Thyroid gland (tissue), 4 donors: ENCODE measurements around the gene RPS3A. TPM values are rescaled to one million over a fixed set of nuclear protein-coding genes. Genes with fewer than 3 reads are reported as not detected.

Experiments used
- DNase-seq, 2 donors: peaks; one replicate each; pipeline ENCODE4 v3.0.0-alpha.2; 2019
- H3K27ac ChIP-seq, 3 donors: fragments of 200-600 bp; sonication (generic); 1 replicate in 2 of 3; 2 replicates in 1 of 3; pipeline ENCODE4 v1.5.1; 2016 to 2019; ENCODE audit warnings: mild to moderate bottlenecking in 1 of 3, moderate library complexity in 1 of 3
- H3K27me3 ChIP-seq: fragments of 200-600 bp; sonication (generic); one replicate; pipeline ENCODE4 v1.5.1; 2019
- H3K36me3 ChIP-seq, 2 donors: fragments of 200-600 bp; sonication (generic); one replicate each; pipeline ENCODE4 v1.5.1; 2016 to 2019
- H3K4me1 ChIP-seq, 2 donors: fragments of 200-600 bp; sonication (generic); one replicate each; pipeline ENCODE4 v1.5.1; 2017 to 2019
- H3K4me3 ChIP-seq, 3 donors: fragments of 200-600 bp; sonication (generic); replicated peaks in 1 of 3; 1 replicate in 2 of 3; 2 replicates in 1 of 3; pipeline ENCODE4 v1.5.1; 2016; ENCODE audit warnings: mild to moderate bottlenecking in 1 of 3
- H3K9me3 ChIP-seq: fragments of 200-600 bp; sonication (generic); one replicate; pipeline ENCODE4 v1.5.1; 2017
- CTCF ChIP-seq, 6 experiments: fragments of 200-600 bp in 3 of 6; fragments of 450-650 bp in 3 of 6; sonication (generic) in 3 of 6; IDR thresholded peaks; one replicate each; pipeline ENCODE4 v1.5.1; 2016 to 2019; ENCODE audit warnings: antibody characterized with exemption in 6 of 6, mild to moderate bottlenecking in 2 of 6, inconsistent platforms in 1 of 6, moderate library complexity in 1 of 6
- POLR2A ChIP-seq, 2 donors: fragments of 450-650 bp; IDR thresholded peaks; one replicate each; pipeline ENCODE4 v1.6.1; 2017; ENCODE audit warnings: antibody characterized with exemption in 2 of 2, mild to moderate bottlenecking in 2 of 2, moderate library complexity in 1 of 2
- WGBS, 2 donors: methylation state at CpG; one replicate each; pipeline ENCODE4 v1.1.5; 2017; 5-methylcytosine and 5-hydroxymethylcytosine counted together
- intact Hi-C: fragments of 100-400 bp; cut with DNase I; formaldehyde crosslinking; loops from one replicate; pipeline ENCODE4 v1.15.1; 2023
- total RNA-seq, 4 donors: library from RNA; depleted of rRNA; stranded (reverse); fragments of >200 nt; gene quantifications; one replicate each; pipeline ENCODE4 v1.2.3, GENCODE V29; 2016

Gene RPS3A
- total RNA-seq, 4 donors from 2014 or later: 2,907 to 6,038 (median 3,041) TPM

GRCh38 chr4:151093203-151093602 lies 6.2 kb upstream of the RPS3A start:
- Histone ChIP-seq H3K36me3 (no peaks in the 10 kb centered on the region), H3K9me3 (no peaks in the 10 kb centered on the region), H3K4me3 (no peak overlapping the region), H3K4me1 (peaks cover 5 to 12% of the 10 kb centered on the region in 2 donors), H3K27me3 (no peaks in the 10 kb centered on the region), H3K27ac (no peak overlapping the region)
- no peak for TF ChIP-seq CTCF (IDR thresholded peaks at IDR 0.05)
- no peak for TF ChIP-seq POLR2A (IDR thresholded peaks at IDR 0.05)
- 63% methylated on average over 3 of the region's 3 CpGs for WGBS, 2 donors
- intact Hi-C loops: loop anchor here (10.0 kb wide), 1 partner anchor 78 kb away; the partner anchor contains the start of gene LRBA
- DNase-seq: no peak

- no peak overlapping the region for H3K4me3 ChIP-seq
- WGBS, 2 donors: 92 to 93% methylated on average over 2 of the region's 2 CpGs
- peaks cover 11 to 18% of the 10 kb centered on the region in 2 donors for H3K4me1 ChIP-seq
- H3K27me3 ChIP-seq: no peaks in the 10 kb centered on the region
- DNase-seq: no peak
- no peaks in the 10 kb centered on the region for H3K36me3 ChIP-seq
- no peak for TF ChIP-seq POLR2A (IDR thresholded peaks at IDR 0.05)
- no peak for TF ChIP-seq CTCF (IDR thresholded peaks at IDR 0.05)
- intact Hi-C loops: loop anchor here (10.0 kb wide), 1 partner anchor 80 kb away; the partner anchor contains the start of gene LRBA
- H3K27ac ChIP-seq: no peak overlapping the region
- no peaks in the 10 kb centered on the region for H3K9me3 ChIP-seq
Measured at GRCh38 chr4:151094290-151094751, 5.1 kb upstream of the RPS3A start.

- TF ChIP-seq CTCF (IDR thresholded peaks at IDR 0.05) (no peak), POLR2A (IDR thresholded peaks at IDR 0.05) (no peak)
- Histone ChIP-seq H3K27ac (peak overlapping the region in 2 of 3 donors; percentile 28 to 74), H3K4me1 (peaks cover 11 to 18% of the 10 kb centered on the region in 2 donors), H3K4me3 (no peak overlapping the region), H3K9me3 (no peaks in the 10 kb centered on the region), H3K36me3 (no peaks in the 10 kb centered on the region), H3K27me3 (no peaks in the 10 kb centered on the region)
- DNase-seq: no peak
- 93 to 94% methylated on average over 3 of the region's 3 CpGs for WGBS, 2 donors
- intact Hi-C loops: loop anchor here (10.0 kb wide), 1 partner anchor 80 kb away; the partner anchor contains the start of gene LRBA
Measured at GRCh38 chr4:151095142-151095541, 4.3 kb upstream of the RPS3A start.

GRCh38 chr4:151097759-151098158 lies 1.7 kb upstream of the RPS3A start:
- intact Hi-C loops: loop anchor here (10.0 kb wide), 1 partner anchor 83 kb away; the partner anchor contains the start of gene LRBA
- Histone ChIP-seq H3K4me3 (no peak overlapping the region), H3K36me3 (peaks cover 10 to 12% of the 10 kb centered on the region in 2 donors), H3K9me3 (no peaks in the 10 kb centered on the region), H3K27ac (peak overlapping the region; percentile 7 to 89 (median 56)), H3K4me1 (peaks cover 26 to 34% of the 10 kb centered on the region in 2 donors), H3K27me3 (no peaks in the 10 kb centered on the region)
- no peak for TF ChIP-seq CTCF (IDR thresholded peaks at IDR 0.05)
- TF ChIP-seq POLR2A (IDR thresholded peaks at IDR 0.05): no peak
- 71 to 74% methylated on average over 3 of the region's 3 CpGs for WGBS, 2 donors
- peak; percentile 12 to 29 for DNase-seq

GRCh38 chr4:151098979-151099228 lies 524 bp upstream of the RPS3A start:
- WGBS, 2 donors: 15 to 18% methylated on average over 8 of the region's 8 CpGs
- no peak for DNase-seq
- Histone ChIP-seq H3K9me3 (no peaks in the 10 kb centered on the region), H3K4me3 (peak overlapping the region in 2 of 3 donors; percentile 2 to 76), H3K4me1 (peaks cover 26 to 34% of the 10 kb centered on the region in 2 donors), H3K27me3 (no peaks in the 10 kb centered on the region), H3K27ac (peak overlapping the region; percentile 56 to 89 (median 61)), H3K36me3 (peaks cover 21 to 23% of the 10 kb centered on the region in 2 donors)
- no peak for TF ChIP-seq CTCF (IDR thresholded peaks at IDR 0.05)
- no peak for TF ChIP-seq POLR2A (IDR thresholded peaks at IDR 0.05)
- intact Hi-C loops: loop anchor here (10.0 kb wide), 1 partner anchor 84 kb away; the partner anchor contains the start of gene LRBA
